Activated CD4-positive, alpha-beta T cell treated with anti-CD3 and anti-CD28 coated beads, Interleukin-2, amount 10 ng/mL, durations not matched to agents 24 days and 14 days (primary cell): Measurements from ENCODE around the gene MMS22L. TPM values are rescaled to one million over a fixed set of nuclear protein-coding genes. Genes with fewer than 3 reads are reported as not detected.

ENCODE experiments used
- DNase-seq: peaks from one replicate; pipeline ENCODE4 v3.0.0; 2022
- H3K27ac Mint-ChIP-seq: one replicate; pipeline ENCODE4 v1.8.0; 2022; ENCODE audit warnings: mild to moderate bottlenecking, mixed read lengths
- H3K27me3 Mint-ChIP-seq: one replicate; pipeline ENCODE4 v1.8.0; 2022; ENCODE audit warnings: mixed read lengths
- H3K36me3 Mint-ChIP-seq: one replicate; pipeline ENCODE4 v1.8.0; 2022; ENCODE audit warnings: low read depth, mild to moderate bottlenecking, mixed read lengths
- H3K4me1 Mint-ChIP-seq: one replicate; pipeline ENCODE4 v1.8.0; 2021; ENCODE audit warnings: mixed read lengths
- H3K4me3 Mint-ChIP-seq: one replicate; pipeline ENCODE4 v1.8.0; 2022; ENCODE audit warnings: mild to moderate bottlenecking, moderate library complexity, mixed read lengths
- H3K9me3 Mint-ChIP-seq: one replicate; pipeline ENCODE4 v1.8.0; 2021; ENCODE audit warnings: mixed read lengths
- intact Hi-C: fragments of 100-400 bp; cut with micrococcal nuclease; formaldehyde crosslinking; loops from one replicate; pipeline ENCODE4 v1.15.1; 2023
- total RNA-seq: library from RNA; stranded (reverse); gene quantifications from 2 replicates; pipeline ENCODE4 v1.2.3, GENCODE V29; 2022

The MMS22L gene
- total RNA-seq, 1 donor from 2014 or later, result 65.2 TPM

- Mint-ChIP-seq H3K4me3 (no peak overlapping the region), H3K36me3 (no peaks in the 10 kb centered on the region), H3K27ac (no peak overlapping the region), H3K27me3 (no peaks in the 10 kb centered on the region), H3K4me1 (peaks cover 15% of the 10 kb centered on the region), H3K9me3 (no peaks in the 10 kb centered on the region)
- DNase-seq, result no peak
- intact Hi-C loops, result loop anchor here (5.0 kb wide), 1 partner anchor 33 kb away; no protein-coding TSS in a partner anchor
These were observed 172.9 kb downstream of the MMS22L start for GRCh38 chr6:97110149-97110548.

- Mint-ChIP-seq H3K9me3 (no peaks in the 10 kb centered on the region), H3K4me3 (no peak overlapping the region), H3K36me3 (no peaks in the 10 kb centered on the region), H3K4me1 (peaks cover 15% of the 10 kb centered on the region), H3K27me3 (no peaks in the 10 kb centered on the region), H3K27ac (no peak overlapping the region)
- intact Hi-C loops, result no loop called here
- DNase-seq, result no peak
These were observed 173.6 kb downstream of the MMS22L start for GRCh38 chr6:97109444-97109843.

GRCh38 chr6:97102145-97102790 is 180.7 kb downstream of the MMS22L start:
- intact Hi-C loops, result no loop called here
- Mint-ChIP-seq H3K9me3 (no peaks in the 10 kb centered on the region), H3K36me3 (no peaks in the 10 kb centered on the region)

GRCh38 chr6:97100696-97101095 is 182.3 kb downstream of the MMS22L start:
- Mint-ChIP-seq H3K4me3 (no peak overlapping the region), H3K36me3 (no peaks in the 10 kb centered on the region), H3K9me3 (no peaks in the 10 kb centered on the region), H3K27ac (no peak overlapping the region), H3K4me1 (peaks cover 6% of the 10 kb centered on the region), H3K27me3 (no peaks in the 10 kb centered on the region)
- peak; percentile 16 for DNase-seq
- intact Hi-C loops, result no loop called here

More at GRCh38 chr6:97102145-97102790, 180.7 kb downstream of the MMS22L start:
- Mint-ChIP-seq H3K27me3 (no peaks in the 10 kb centered on the region), H3K4me3 (no peak overlapping the region), H3K4me1 (peaks cover 4% of the 10 kb centered on the region), H3K27ac (no peak overlapping the region)
- DNase-seq, result peak; percentile 13

GRCh38 chr6:97097068-97098047 is 185.7 kb downstream of the MMS22L start:
- Mint-ChIP-seq H3K4me1 (peaks cover 6% of the 10 kb centered on the region), H3K27ac (no peak overlapping the region), H3K36me3 (no peaks in the 10 kb centered on the region), H3K27me3 (no peaks in the 10 kb centered on the region), H3K4me3 (peak overlapping the region; percentile 45), H3K9me3 (no peaks in the 10 kb centered on the region)
- intact Hi-C loops, result no loop called here
- DNase-seq, result peak; percentile 44

- Mint-ChIP-seq H3K36me3 (no peaks in the 10 kb centered on the region), H3K4me3 (no peak overlapping the region), H3K9me3 (no peaks in the 10 kb centered on the region), H3K27me3 (no peaks in the 10 kb centered on the region), H3K4me1 (peaks cover 6% of the 10 kb centered on the region), H3K27ac (no peak overlapping the region)
- peak; percentile 39 for DNase-seq
- intact Hi-C loops, result no loop called here
These were observed 187.6 kb downstream of the MMS22L start for GRCh38 chr6:97095311-97095850.

- intact Hi-C loops, result no loop called here
- peak; percentile 27 for DNase-seq
- Mint-ChIP-seq H3K4me1 (peaks cover 6% of the 10 kb centered on the region), H3K4me3 (no peak overlapping the region), H3K36me3 (no peaks in the 10 kb centered on the region), H3K27ac (no peak overlapping the region), H3K9me3 (no peaks in the 10 kb centered on the region), H3K27me3 (no peaks in the 10 kb centered on the region)
These were observed 188.6 kb downstream of the MMS22L start for GRCh38 chr6:97094376-97094775.

GRCh38 chr6:97092673-97093305 is 190.2 kb downstream of the MMS22L start:
- no peaks in the 10 kb centered on the region for H3K27me3 Mint-ChIP-seq
- H3K9me3 Mint-ChIP-seq, result no peaks in the 10 kb centered on the region
- no peak overlapping the region for H3K4me3 Mint-ChIP-seq
- H3K36me3 Mint-ChIP-seq, result no peaks in the 10 kb centered on the region
- H3K27ac Mint-ChIP-seq, result no peak overlapping the region
- peaks cover 7% of the 10 kb centered on the region for H3K4me1 Mint-ChIP-seq
- peak; percentile 30 for DNase-seq
- intact Hi-C loops, result no loop called here
